Activated T-cell treated with anti-CD3 and anti-CD28 coated beads, Interleukin-2, amount 50 U/mL, for 72 hours (primary cell): ENCODE measurements around the gene PITX2. TPM values are rescaled to one million over a fixed set of nuclear protein-coding genes. Genes with fewer than 3 reads are reported as not detected.

Experiments
- ATAC-seq, 2 donors: fragments of 150-1000 bp; cut with Tn5 transposase; replicated peaks in 1 of 2; 2 replicates each; pipeline ENCODE4 v1.10.0; 2021; ENCODE audit warnings: moderate library complexity in 2 of 2, mild to moderate bottlenecking in 1 of 2
- DNase-seq, 2 donors: peaks; one replicate each; pipeline ENCODE4 v3.0.0; 2021 to 2022; ENCODE audit warnings: mixed read lengths in 1 of 2
- H3K27ac Mint-ChIP-seq: one replicate; pipeline ENCODE4 v1.8.0; 2022; ENCODE audit warnings: mild to moderate bottlenecking, moderate library complexity, mixed read lengths
- H3K27me3 Mint-ChIP-seq: one replicate; pipeline ENCODE4 v1.8.0; 2022; ENCODE audit warnings: low read depth, mixed read lengths
- H3K36me3 Mint-ChIP-seq, 2 donors: one replicate each; pipeline ENCODE4 v1.8.0; 2022; ENCODE audit warnings: mixed read lengths in 2 of 2, mild to moderate bottlenecking in 1 of 2; ENCODE audit not compliant: insufficient read depth in 2 of 2
- H3K4me1 Mint-ChIP-seq: one replicate; pipeline ENCODE4 v1.8.0; 2022; ENCODE audit warnings: low read depth, mixed read lengths
- H3K4me3 Mint-ChIP-seq, 2 donors: one replicate each; pipeline ENCODE4 v1.8.0; 2022; ENCODE audit warnings: mild to moderate bottlenecking in 2 of 2, mixed read lengths in 2 of 2, moderate library complexity in 2 of 2
- H3K9me3 Mint-ChIP-seq, 2 donors: one replicate each; pipeline ENCODE4 v1.8.0; 2022; ENCODE audit warnings: mixed read lengths in 2 of 2
- total RNA-seq, 2 donors: library from RNA; stranded (reverse); gene quantifications; one replicate each; pipeline ENCODE4 v1.2.3, GENCODE V29; 2022

The PITX2 gene
- under 1 TPM in 1 of 2 donors, not detected in 1; 0.31 TPM for total RNA-seq

DNA sequence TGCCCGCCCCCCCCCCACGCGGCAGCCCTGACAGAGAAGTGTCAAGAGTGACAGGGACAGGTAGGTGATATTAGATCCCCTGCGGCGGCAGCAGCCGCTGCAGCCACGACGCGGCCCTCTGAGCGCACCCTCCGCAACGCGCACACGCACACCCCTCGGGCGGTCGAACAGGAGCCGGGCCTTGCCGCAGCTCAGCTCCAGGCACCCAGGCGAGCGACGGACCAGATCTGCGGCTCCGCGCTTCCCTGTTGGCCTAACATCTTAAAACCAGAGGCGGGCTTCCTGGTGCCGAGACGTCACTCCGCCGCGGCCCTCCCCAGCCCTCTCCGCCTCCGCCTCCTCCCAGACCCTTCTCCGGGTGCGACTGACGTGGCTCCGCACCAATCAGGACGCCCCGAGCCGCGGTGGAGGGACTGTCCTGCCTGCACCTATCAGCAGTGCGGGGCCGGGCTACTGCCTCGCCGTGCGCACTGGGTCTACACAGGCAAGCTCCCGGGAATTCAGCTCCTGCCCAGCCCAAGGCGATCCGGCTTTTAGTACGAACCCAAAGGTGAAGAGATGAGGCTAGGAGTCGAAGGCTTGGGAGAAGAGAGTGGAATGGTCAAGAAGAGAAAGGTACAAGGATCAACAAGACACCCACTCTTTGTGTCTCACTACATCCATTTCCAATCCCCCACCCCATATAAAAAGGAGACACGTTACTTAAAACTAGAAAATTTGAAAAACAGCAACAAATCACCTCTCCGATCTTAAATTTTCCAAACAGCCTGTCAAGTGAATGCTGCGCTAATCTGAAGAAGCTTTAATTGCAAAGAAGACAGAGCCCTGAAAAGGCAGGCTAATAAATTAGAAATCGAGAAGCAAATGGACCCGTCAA, at the start of gene PITX2:
PITX2 (minus strand) TSS at position 237 of the 877 bp plus-strand sequence. CDS start 617 bp downstream, outside the sequence.
- Mint-ChIP-seq H3K4me3 (peak within 1 kb of the TSS; percentile 79 to 85), H3K4me1 (peaks cover 41% of the 10 kb centered on the region), H3K36me3 (peaks cover 4 to 9% of the 10 kb centered on the region in 2 donors), H3K27me3 (peaks cover 91% of the 10 kb centered on the region), H3K9me3 (peaks cover 0 to 2% of the 10 kb centered on the region in 2 donors), H3K27ac (peak within 1 kb of the TSS; percentile 73)
- ATAC-seq: peak; percentile 93 to 94
- peak; percentile 70 to 81 for DNase-seq

GRCh38 chr4:110671679-110672078, 48.8 kb upstream of the PITX2 start:
- no peak overlapping the region for H3K27ac Mint-ChIP-seq
- ATAC-seq (no peak), DNase-seq (no peak)
- no peaks in the 10 kb centered on the region for H3K27me3 Mint-ChIP-seq
- H3K9me3 Mint-ChIP-seq: no peaks in the 10 kb centered on the region
- H3K4me3 Mint-ChIP-seq: no peak overlapping the region
- H3K36me3 Mint-ChIP-seq: no peaks in the 10 kb centered on the region
- H3K4me1 Mint-ChIP-seq: no peaks in the 10 kb centered on the region

DNA sequence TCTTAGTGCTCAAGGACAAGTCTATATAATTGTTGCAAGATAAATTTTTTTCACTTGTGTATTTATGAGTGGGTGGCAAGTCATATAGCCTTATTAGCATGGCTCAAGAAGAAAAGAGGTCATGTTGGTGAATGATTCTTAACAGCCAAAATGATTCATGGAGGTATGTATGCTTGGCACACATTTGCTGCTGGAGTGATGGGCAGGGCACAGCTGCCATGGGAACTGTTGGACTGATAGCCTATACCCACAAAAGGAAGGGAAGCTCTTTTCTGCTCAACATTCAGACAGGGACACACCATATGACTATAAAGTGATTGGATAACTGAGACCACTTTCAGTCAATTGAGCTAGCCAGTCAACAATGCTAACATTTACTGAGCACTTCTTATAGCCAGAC, 46.8 kb upstream of the PITX2 start:
- Mint-ChIP-seq H3K27ac (no peak overlapping the region), H3K36me3 (no peaks in the 10 kb centered on the region), H3K4me3 (no peak overlapping the region), H3K27me3 (no peaks in the 10 kb centered on the region), H3K9me3 (no peaks in the 10 kb centered on the region), H3K4me1 (no peaks in the 10 kb centered on the region)
- DNase-seq (no peak), ATAC-seq (no peak)

DNA sequence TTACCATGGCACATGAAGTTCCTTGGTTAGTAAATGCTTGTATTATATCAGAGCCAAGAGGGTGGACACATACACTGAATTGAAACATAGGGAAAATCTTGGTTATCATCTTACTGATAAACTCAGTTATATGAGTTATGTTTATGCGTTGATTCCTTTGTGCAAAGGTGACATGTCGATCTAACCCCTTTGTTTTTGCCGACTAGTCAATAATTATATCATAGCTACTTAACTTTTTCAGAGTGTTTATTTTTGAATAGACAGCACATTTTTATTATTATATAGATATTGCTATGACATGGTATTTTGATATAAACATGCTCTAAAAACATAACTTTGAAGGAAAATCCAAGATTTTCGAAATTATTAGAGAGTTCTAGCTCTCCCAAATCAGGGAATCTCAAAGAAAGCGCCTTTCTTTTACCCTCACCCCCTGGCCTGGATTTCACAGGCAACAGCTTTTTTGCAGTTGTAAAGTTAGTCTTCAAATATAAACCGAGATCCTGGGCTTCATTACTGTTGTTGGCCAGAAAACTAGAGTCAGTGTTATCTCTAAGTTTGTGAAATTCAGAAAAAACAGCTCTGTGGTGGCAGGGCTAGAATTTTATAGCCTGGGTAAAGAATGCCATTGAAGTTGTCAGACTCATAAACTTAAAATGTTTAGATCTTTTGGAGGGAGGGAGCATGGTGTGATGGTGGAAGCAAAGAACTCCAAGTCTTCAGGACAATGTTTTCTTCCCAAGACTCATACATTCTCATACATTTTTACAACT, 45.8 kb upstream of the PITX2 start:
- no peaks in the 10 kb centered on the region for H3K9me3 Mint-ChIP-seq
- H3K27ac Mint-ChIP-seq: no peak overlapping the region
- no peaks in the 10 kb centered on the region for H3K4me1 Mint-ChIP-seq
- no peak overlapping the region for H3K4me3 Mint-ChIP-seq
- DNase-seq: no peak
- no peaks in the 10 kb centered on the region for H3K36me3 Mint-ChIP-seq
- no peaks in the 10 kb centered on the region for H3K27me3 Mint-ChIP-seq
- ATAC-seq: no peak

DNA sequence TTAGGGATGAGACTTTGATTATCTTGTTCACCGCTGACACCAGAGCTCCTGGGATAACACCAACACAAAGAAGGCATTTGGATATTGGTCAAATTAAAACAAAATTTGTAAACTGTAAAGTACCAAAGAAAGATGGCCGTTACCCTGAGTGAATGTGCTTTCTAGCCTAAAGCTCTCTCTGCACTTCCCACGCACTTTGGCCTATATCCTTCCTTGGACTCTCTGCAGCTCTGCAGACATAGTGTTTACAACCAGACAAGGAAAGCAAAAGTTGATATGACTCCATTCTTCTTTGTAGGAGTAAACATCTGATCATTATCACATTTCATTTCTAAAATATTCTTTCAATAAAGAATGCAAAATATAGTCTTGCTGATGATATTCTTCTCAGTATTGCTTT, 44.8 kb upstream of the PITX2 start:
- H3K4me3 Mint-ChIP-seq: no peak overlapping the region
- ATAC-seq: no peak
- DNase-seq: no peak
- no peaks in the 10 kb centered on the region for H3K4me1 Mint-ChIP-seq
- no peaks in the 10 kb centered on the region for H3K27me3 Mint-ChIP-seq
- no peaks in the 10 kb centered on the region for H3K36me3 Mint-ChIP-seq
- H3K27ac Mint-ChIP-seq: no peak overlapping the region
- H3K9me3 Mint-ChIP-seq: no peaks in the 10 kb centered on the region

- Mint-ChIP-seq H3K9me3 (no peaks in the 10 kb centered on the region), H3K36me3 (no peaks in the 10 kb centered on the region), H3K27ac (no peak overlapping the region), H3K4me3 (no peak overlapping the region), H3K4me1 (no peaks in the 10 kb centered on the region), H3K27me3 (no peaks in the 10 kb centered on the region)
- DNase-seq: no peak
- no peak for ATAC-seq
Observed at GRCh38 chr4:110666030-110666429, 43.2 kb upstream of the PITX2 start.

DNA sequence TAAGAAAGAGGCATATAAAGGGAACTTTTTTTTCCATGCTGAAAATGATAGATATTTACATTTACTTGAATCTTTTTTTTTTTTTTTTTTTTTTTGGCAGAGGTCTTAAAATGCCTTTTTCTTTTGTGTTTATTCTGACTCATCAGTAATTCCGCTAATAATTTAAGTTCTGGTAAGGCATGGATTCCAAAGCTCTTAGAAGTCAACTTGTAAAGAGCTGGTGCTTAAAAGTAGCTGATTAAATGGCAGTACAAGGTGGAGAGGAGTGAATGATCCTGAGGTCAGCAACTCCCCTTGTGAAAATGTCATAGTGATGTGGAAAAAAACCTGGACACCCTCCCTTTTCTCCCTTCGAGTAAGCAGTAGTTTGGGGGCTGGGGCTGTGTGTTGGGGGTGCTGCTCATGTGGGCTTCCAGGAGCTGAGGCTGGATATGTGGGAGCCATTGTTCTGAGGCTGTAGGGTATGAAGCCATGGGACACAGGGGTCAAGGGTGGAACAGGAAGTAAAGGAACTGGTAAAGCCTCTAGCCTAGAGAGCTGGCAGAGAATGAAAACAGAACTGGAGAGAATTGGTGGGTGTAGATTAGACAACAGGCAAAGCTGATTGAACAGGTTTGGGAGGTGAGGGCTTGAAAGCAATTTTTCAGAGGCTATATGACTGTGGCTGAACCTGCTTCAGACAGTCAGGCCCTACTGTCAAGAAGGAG, 41.0 kb upstream of the PITX2 start:
- no peak for DNase-seq
- Mint-ChIP-seq H3K27ac (no peak overlapping the region), H3K27me3 (no peaks in the 10 kb centered on the region), H3K4me1 (no peaks in the 10 kb centered on the region), H3K36me3 (no peaks in the 10 kb centered on the region), H3K4me3 (no peak overlapping the region), H3K9me3 (no peaks in the 10 kb centered on the region)
- no peak for ATAC-seq

- Mint-ChIP-seq H3K9me3 (no peaks in the 10 kb centered on the region), H3K36me3 (no peaks in the 10 kb centered on the region), H3K4me3 (no peak overlapping the region), H3K27me3 (no peaks in the 10 kb centered on the region), H3K27ac (no peak overlapping the region), H3K4me1 (no peaks in the 10 kb centered on the region)
- no peak for DNase-seq
- no peak for ATAC-seq
Observed at GRCh38 chr4:110663206-110663605, 40.3 kb upstream of the PITX2 start.

GRCh38 chr4:110660755-110661154, 37.9 kb upstream of the PITX2 start:
- Mint-ChIP-seq H3K4me3 (no peak overlapping the region), H3K4me1 (no peaks in the 10 kb centered on the region), H3K9me3 (no peaks in the 10 kb centered on the region), H3K36me3 (no peaks in the 10 kb centered on the region), H3K27me3 (peaks cover 5% of the 10 kb centered on the region), H3K27ac (no peak overlapping the region)
- ATAC-seq (no peak), DNase-seq (no peak)

DNA sequence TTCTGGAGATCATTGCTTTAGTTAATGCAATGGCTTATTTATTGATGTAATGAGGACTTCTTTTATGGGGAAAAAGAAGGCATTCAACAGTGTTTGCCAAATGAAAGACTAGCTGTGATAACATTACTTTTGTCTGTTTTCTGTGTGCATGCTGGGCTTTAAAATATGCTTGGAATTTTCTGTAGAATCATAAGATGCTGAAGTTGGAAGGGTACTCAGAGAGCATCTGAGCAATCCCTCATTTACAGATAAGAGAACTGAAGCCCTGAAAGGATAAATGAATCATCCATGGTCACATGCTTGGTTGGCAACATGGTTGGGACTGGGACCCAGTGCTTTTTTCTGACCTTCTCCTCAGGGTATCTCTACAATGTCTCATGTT, 31.4 kb upstream of the PITX2 start:
- no peak overlapping the region for H3K4me3 Mint-ChIP-seq
- H3K27ac Mint-ChIP-seq: no peak overlapping the region
- no peaks in the 10 kb centered on the region for H3K4me1 Mint-ChIP-seq
- no peaks in the 10 kb centered on the region for H3K36me3 Mint-ChIP-seq
- H3K9me3 Mint-ChIP-seq: no peaks in the 10 kb centered on the region
- DNase-seq (no peak), ATAC-seq (no peak)
- H3K27me3 Mint-ChIP-seq: peaks cover 5% of the 10 kb centered on the region

DNA sequence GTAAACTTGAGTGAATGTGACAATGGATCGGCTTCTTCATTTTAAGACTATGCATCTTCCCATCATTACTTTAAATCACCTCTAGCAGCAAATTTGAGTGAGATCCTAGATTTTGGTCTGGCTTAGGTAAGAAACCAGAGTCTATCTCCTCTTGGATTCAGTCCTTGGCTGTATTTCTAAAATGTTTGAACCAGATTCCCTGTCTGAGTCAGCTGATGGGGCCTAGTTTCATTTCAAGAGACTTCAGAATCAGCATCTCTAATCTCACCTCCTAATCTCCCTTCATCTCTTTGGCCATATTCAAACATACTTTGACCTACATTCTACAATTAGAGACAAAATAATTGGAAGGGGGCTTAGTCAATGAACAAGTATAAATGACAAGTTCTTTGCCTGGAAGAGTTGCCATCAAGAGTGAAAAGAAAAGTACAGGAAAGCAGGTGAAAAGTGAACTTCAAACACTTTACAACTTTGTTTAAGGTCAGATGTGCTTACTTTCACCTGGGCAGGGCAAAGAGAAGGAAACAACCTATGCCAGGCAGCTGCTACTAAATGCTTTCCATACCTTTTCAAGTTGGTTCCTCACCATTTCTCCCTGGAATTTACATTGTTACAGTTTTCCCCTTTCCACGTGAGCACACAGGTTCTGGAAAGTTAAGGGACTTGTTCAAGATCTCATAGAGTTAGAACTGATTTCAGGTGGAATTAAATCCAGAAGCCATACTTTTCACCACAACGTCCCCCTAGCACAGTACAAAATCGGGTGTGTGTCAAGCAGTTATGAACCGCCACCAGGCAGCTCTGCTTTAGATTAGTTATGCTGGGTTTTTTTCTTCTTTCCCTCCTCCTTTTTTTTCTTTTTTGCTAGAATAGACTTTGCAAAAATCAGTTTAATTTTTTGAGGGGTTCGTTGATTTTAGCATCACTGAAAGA, 30.7 kb upstream of the PITX2 start:
- Mint-ChIP-seq H3K9me3 (no peaks in the 10 kb centered on the region), H3K36me3 (no peaks in the 10 kb centered on the region), H3K27ac (no peak overlapping the region), H3K27me3 (peaks cover 5% of the 10 kb centered on the region), H3K4me3 (no peak overlapping the region), H3K4me1 (no peaks in the 10 kb centered on the region)
- ATAC-seq (no peak), DNase-seq (no peak)

GRCh38 chr4:110644008-110644407, 21.1 kb upstream of the PITX2 start:
- H3K4me1 Mint-ChIP-seq: no peaks in the 10 kb centered on the region
- no peak overlapping the region for H3K4me3 Mint-ChIP-seq
- H3K9me3 Mint-ChIP-seq: peaks cover 0 to 2% of the 10 kb centered on the region in 2 donors
- peaks cover 0 to 1% of the 10 kb centered on the region in 2 donors for H3K36me3 Mint-ChIP-seq
- ATAC-seq: no peak
- no peak for DNase-seq
- no peak overlapping the region for H3K27ac Mint-ChIP-seq
- peaks cover 77% of the 10 kb centered on the region for H3K27me3 Mint-ChIP-seq
